KMS-11 (cell line): ENCODE measurements around the gene TSPAN3.

Experiments
- H2AFZ ChIP-seq: fragments of 200-600 bp; sonication (generic); 2 replicates; pipeline ENCODE4 v1.6.1; 2016; ENCODE audit warnings: antibody characterized with exemption, mixed run types, low read depth
- H3K27ac ChIP-seq: fragments of 200-600 bp; sonication (generic); 2 replicates; pipeline ENCODE4 v1.6.1; 2016; ENCODE audit warnings: mild to moderate bottlenecking, mixed run types
- H3K27me3 ChIP-seq: fragments of 200-600 bp; sonication (generic); 2 replicates; pipeline ENCODE4 v1.6.1; 2017; ENCODE audit warnings: mild to moderate bottlenecking, low read depth, mixed run types, moderate library complexity; ENCODE audit not compliant: insufficient read depth
- H3K36me3 ChIP-seq: fragments of 200-600 bp; sonication (generic); 2 replicates; pipeline ENCODE4 v1.6.1; 2017; ENCODE audit warnings: mild to moderate bottlenecking, mixed run types; ENCODE audit not compliant: insufficient read depth
- H3K4me1 ChIP-seq: fragments of 200-600 bp; sonication (generic); 2 replicates; pipeline ENCODE4 v1.6.1; 2016; ENCODE audit warnings: mild to moderate bottlenecking, low read depth, mixed run types; ENCODE audit not compliant: poor library complexity, severe bottlenecking
- H3K4me2 ChIP-seq: fragments of 200-600 bp; sonication (generic); 2 replicates; pipeline ENCODE4 v1.7.0; 2016; ENCODE audit warnings: mild to moderate bottlenecking, mixed run types
- H3K4me3 ChIP-seq: fragments of 200-600 bp; sonication (generic); IDR thresholded peaks from 2 replicates; pipeline ENCODE4 v1.6.1; 2017; ENCODE audit warnings: low read depth, low read length, mixed read lengths; ENCODE audit not compliant: insufficient read depth
- H3K79me2 ChIP-seq: fragments of 200-600 bp; sonication (generic); 2 replicates; pipeline ENCODE4 v1.6.1; 2016; ENCODE audit warnings: low read depth, mixed run types; ENCODE audit not compliant: insufficient read depth
- H3K9ac ChIP-seq: fragments of 200-600 bp; sonication (generic); 2 replicates; pipeline ENCODE4 v1.6.1; 2016; ENCODE audit warnings: mild to moderate bottlenecking, mixed run types
- H4K20me1 ChIP-seq: fragments of 200-600 bp; sonication (generic); 2 replicates; pipeline ENCODE4 v1.6.1; 2016; ENCODE audit warnings: mild to moderate bottlenecking, mixed run types; ENCODE audit not compliant: insufficient read depth
- TF ChIP-seq, protein P1 (sequence below): fragments of 200-600 bp; sonication (generic); conservative IDR thresholded peaks from 2 replicates; pipeline ENCODE4 v1.6.1; 2017; ENCODE audit warnings: low read depth, mild to moderate bottlenecking, antibody characterized with exemption, low read length, moderate library complexity, mixed read lengths

TSPAN3 gene

DNA sequence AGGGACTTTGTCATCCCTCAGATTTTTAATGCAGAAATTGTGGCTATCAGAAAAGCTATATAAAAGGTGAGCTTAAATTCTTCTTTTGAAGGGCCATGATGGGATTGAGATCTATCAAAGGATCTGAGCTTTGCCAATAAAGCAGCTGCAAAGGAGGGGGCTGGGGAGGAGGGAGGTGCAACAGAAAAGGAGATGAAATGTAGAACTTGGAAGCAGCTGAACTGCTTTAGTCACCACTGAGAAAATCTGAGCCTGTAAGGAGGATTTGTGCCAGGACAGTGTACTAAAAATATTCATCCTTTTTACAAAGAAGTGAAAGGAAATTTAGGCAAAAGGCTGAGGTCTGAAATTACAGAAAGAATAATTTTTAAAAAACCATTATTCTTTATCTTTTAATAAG, 10.4 kb downstream of the TSPAN3 start:
- TF ChIP-seq, protein P1, sequence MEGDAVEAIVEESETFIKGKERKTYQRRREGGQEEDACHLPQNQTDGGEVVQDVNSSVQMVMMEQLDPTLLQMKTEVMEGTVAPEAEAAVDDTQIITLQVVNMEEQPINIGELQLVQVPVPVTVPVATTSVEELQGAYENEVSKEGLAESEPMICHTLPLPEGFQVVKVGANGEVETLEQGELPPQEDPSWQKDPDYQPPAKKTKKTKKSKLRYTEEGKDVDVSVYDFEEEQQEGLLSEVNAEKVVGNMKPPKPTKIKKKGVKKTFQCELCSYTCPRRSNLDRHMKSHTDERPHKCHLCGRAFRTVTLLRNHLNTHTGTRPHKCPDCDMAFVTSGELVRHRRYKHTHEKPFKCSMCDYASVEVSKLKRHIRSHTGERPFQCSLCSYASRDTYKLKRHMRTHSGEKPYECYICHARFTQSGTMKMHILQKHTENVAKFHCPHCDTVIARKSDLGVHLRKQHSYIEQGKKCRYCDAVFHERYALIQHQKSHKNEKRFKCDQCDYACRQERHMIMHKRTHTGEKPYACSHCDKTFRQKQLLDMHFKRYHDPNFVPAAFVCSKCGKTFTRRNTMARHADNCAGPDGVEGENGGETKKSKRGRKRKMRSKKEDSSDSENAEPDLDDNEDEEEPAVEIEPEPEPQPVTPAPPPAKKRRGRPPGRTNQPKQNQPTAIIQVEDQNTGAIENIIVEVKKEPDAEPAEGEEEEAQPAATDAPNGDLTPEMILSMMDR = no peak
- Histone ChIP-seq H4K20me1 (no peaks in the 10 kb centered on the region), H3K27ac (peak overlapping the region; percentile 90), H2AFZ (no peak overlapping the region), H3K36me3 (no peaks in the 10 kb centered on the region), H3K27me3 (no peaks in the 10 kb centered on the region), H3K9ac (peak overlapping the region; percentile 60), H3K4me3 (no peak overlapping the region), H3K4me2 (peak overlapping the region; percentile 85), H3K4me1 (peaks cover 90% of the 10 kb centered on the region), H3K79me2 (peaks cover 97% of the 10 kb centered on the region)

DNA sequence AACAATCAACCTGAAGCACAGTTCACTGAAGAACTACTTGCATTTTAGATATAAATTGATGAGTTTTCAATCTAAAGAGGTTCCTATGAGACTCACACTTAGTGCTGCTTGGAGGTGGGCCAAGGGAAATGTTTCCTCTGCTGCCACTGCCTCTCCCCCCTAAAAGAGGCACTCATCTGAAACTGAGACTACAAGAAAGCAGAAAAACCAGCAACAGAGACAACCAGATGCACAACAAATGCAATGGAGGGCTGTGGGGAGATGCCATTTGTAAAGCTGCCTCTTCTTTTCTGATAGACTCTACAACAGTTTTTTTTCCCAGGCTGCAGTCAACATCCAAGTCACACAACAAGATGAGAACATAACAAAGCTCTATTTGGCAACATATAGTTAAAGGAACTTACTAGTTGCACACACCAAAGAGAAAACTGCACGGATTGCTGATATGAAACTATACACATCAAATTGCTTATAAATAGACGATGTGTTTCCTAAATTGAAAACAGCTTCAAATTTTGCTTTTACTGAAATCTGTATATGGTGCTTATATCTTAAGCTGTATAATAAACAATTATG, 11.0 kb downstream of the TSPAN3 start:
- peaks cover 84% of the 10 kb centered on the region for H3K4me1 ChIP-seq
- H3K27me3 ChIP-seq = no peaks in the 10 kb centered on the region
- H3K27ac ChIP-seq = peak overlapping the region; percentile 90
- no peak overlapping the region for H3K4me3 ChIP-seq
- TF ChIP-seq, protein P1 = no peak
- H3K4me2 ChIP-seq = peak overlapping the region; percentile 85
- H2AFZ ChIP-seq = no peak overlapping the region
- H3K79me2 ChIP-seq = peaks cover 96% of the 10 kb centered on the region
- no peaks in the 10 kb centered on the region for H3K36me3 ChIP-seq
- H4K20me1 ChIP-seq = no peaks in the 10 kb centered on the region
- H3K9ac ChIP-seq = peak overlapping the region; percentile 60; the same call in 1 of the 2 replicates

DNA sequence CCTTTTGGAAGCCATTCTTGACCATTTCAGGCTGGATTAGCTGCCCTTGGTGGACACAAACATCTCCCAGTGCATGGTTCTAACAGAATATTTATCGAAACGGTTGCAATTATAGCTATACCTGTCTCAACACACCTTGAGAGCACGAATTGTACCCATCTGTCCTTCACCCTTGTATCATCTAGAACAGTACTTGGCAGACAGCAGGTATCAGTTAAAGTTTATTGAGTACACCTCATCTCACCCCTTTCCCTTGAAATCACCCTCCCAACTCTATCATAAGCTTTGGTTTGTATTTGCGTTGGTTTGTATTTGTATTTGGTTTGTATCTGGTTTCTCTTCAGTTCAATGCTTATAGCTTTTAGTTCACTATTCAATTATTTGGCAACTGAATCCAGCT, 12.4 kb downstream of the TSPAN3 start:
- H4K20me1 ChIP-seq = no peaks in the 10 kb centered on the region
- no peak overlapping the region for H3K9ac ChIP-seq
- no peak overlapping the region for H2AFZ ChIP-seq
- no peaks in the 10 kb centered on the region for H3K36me3 ChIP-seq
- no peaks in the 10 kb centered on the region for H3K27me3 ChIP-seq
- H3K4me2 ChIP-seq = peak overlapping the region; percentile 12; the same call in 1 of the 2 replicates
- peaks cover 93% of the 10 kb centered on the region for H3K79me2 ChIP-seq
- H3K27ac ChIP-seq = no peak overlapping the region
- H3K4me1 ChIP-seq = peaks cover 84% of the 10 kb centered on the region
- no peak overlapping the region for H3K4me3 ChIP-seq
- TF ChIP-seq, protein P1 = no peak

DNA sequence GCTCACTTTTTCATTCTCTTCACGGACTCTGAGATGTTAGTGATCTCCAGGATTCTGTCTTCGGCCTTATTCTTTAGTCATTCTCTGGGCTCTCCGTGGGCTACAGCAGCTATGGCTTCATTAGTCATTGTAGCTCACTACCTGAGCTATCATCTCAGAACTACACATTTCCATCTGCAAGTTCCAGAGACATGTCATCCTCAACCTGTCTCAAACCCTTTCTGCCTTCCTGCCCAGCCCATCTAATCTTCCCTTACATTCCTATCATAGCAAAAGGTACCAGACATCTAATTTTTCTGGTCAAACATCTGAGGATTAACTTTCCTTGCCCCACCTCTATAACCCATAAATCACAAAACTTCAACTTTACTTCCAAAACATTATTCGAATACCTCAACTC, 13.2 kb downstream of the TSPAN3 start:
- H3K4me1 ChIP-seq = peaks cover 77% of the 10 kb centered on the region
- H3K9ac ChIP-seq = no peak overlapping the region
- no peak overlapping the region; the same call in 1 of the 2 replicates for H3K27ac ChIP-seq
- TF ChIP-seq, protein P1 = no peak
- no peak overlapping the region for H3K4me3 ChIP-seq
- H4K20me1 ChIP-seq = no peaks in the 10 kb centered on the region
- H3K27me3 ChIP-seq = no peaks in the 10 kb centered on the region
- H3K36me3 ChIP-seq = no peaks in the 10 kb centered on the region
- H3K79me2 ChIP-seq = peaks cover 85% of the 10 kb centered on the region
- peak overlapping the region; percentile 13; the same call in 1 of the 2 replicates for H3K4me2 ChIP-seq
- H2AFZ ChIP-seq = no peak overlapping the region
